ENCODE results near the gene RFC2. TPM values are rescaled to one million over a fixed set of nuclear protein-coding genes. Genes with fewer than 3 reads are reported as not detected.
"Not testable (repeated sequence)": the region's sequence is repeated elsewhere in the genome, so short reads cannot be mapped to it uniquely, and the experiment has no call there.

Gene RFC2
- total RNA-seq, 1 donor from 2014 or later = 37.7 TPM

DNA sequence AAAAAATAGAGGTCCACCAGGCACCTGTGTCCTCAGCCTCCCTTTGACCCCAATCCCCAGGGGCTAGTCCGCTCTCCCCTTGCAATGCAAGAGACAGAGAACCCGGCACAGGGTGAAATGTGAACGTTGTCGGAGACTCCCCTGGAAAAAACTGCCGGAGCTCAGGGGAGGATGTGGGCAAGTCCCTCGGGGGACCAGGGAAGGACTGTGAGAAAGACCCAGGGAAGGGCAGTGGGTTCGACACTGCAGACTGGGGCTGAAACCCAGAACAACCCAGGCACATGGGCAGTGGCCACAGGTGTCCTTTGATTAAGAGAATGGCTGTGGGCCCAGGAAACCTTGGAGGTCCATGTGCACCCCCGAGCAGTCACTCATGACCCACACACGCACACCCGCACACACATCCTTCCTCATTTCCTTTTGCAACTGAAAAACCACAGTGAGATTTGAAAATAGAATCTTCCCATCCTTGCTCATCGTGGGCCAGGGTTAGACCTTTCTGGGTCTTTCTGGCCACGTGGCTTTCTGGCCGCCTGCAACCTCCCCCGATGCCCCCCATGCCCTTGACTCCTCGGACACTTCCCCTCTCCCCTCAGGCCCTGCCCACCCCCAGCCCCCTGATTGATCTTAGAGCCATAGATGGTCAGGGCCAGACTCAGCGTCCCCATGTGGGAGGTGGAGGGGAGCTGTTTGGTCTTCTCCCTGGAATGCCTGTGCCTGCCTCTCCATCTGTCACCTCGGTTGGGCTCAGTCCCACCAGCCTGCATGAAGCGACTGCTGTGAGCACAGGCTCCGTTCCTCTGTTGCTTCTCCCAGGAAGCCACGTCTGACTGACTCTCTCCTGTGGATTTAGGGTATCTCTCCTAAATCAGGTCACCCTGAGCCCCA, 36.5 kb downstream of the RFC2 start:
- Histone ChIP-seq H3K27ac (no peak overlapping the region), H3K9me3 (no peaks in the 10 kb centered on the region), H3K36me3 (no peaks in the 10 kb centered on the region), H3K27me3 (no peaks in the 10 kb centered on the region), H3K4me1 (no peaks in the 10 kb centered on the region), H3K4me3 (no peak overlapping the region)
- no peak for DNase-seq (ENCODE audit: low spot score in 2 of 2)
- no peak for TF ChIP-seq CTCF (IDR thresholded peaks at IDR 0.05)
- intact Hi-C loops (cut with DNase I) = no loop called here

DNA sequence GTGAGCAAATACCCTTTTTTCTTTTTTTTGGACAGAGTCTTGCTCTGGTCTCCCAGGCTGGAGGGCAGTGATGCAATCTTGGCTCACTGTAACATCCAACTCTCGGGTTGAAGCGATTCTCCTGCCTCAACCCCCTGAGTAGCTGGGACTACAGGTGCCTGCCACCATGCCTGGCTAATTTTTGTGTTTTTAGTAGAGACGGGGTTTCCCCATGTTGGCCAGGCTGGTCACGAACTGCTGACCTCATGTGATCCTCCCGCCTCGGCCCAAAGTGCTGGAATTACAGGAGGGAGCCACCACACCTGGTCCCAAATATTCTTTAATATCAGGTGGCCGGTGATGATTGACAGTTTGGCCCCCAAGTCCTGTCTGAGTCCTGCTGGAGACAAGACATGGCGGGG, 37.8 kb downstream of the RFC2 start:
- no peaks in the 10 kb centered on the region for H3K9me3 ChIP-seq
- no peaks in the 10 kb centered on the region for H3K27me3 ChIP-seq
- no peak overlapping the region for H3K4me3 ChIP-seq
- no peak for TF ChIP-seq CTCF (IDR thresholded peaks at IDR 0.05)
- no peak for DNase-seq (ENCODE audit: low spot score in 2 of 2)
- intact Hi-C loops (cut with DNase I) = no loop called here
- no peaks in the 10 kb centered on the region for H3K4me1 ChIP-seq
- no peaks in the 10 kb centered on the region for H3K36me3 ChIP-seq
- H3K27ac ChIP-seq = no peak overlapping the region

- peaks cover 0 to 3% of the 10 kb centered on the region in 2 donors for H3K4me1 ChIP-seq
- no peaks in the 10 kb centered on the region for H3K9me3 ChIP-seq
- H3K27me3 ChIP-seq = no peaks in the 10 kb centered on the region
- H3K27ac ChIP-seq = no peak overlapping the region
- DNase-seq (ENCODE audit: low spot score in 2 of 2) = no peak
- no peak for TF ChIP-seq CTCF (IDR thresholded peaks at IDR 0.05)
- intact Hi-C loops (cut with DNase I) = no loop called here
- no peaks in the 10 kb centered on the region for H3K36me3 ChIP-seq
- no peak overlapping the region for H3K4me3 ChIP-seq
Measured at GRCh38 chr7:74215921-74216320, 38.3 kb downstream of the RFC2 start.

- H3K27ac ChIP-seq = no peak overlapping the region
- no peak for DNase-seq (ENCODE audit: low spot score in 2 of 2)
- H3K4me3 ChIP-seq = no peak overlapping the region
- H3K27me3 ChIP-seq = no peaks in the 10 kb centered on the region
- no peak for TF ChIP-seq CTCF (IDR thresholded peaks at IDR 0.05)
- intact Hi-C loops (cut with DNase I) = no loop called here
- H3K36me3 ChIP-seq = no peaks in the 10 kb centered on the region
- H3K9me3 ChIP-seq = no peaks in the 10 kb centered on the region
- H3K4me1 ChIP-seq = peaks cover 0 to 6% of the 10 kb centered on the region in 2 donors
Measured at GRCh38 chr7:74214816-74215630, 39.2 kb downstream of the RFC2 start.

DNA sequence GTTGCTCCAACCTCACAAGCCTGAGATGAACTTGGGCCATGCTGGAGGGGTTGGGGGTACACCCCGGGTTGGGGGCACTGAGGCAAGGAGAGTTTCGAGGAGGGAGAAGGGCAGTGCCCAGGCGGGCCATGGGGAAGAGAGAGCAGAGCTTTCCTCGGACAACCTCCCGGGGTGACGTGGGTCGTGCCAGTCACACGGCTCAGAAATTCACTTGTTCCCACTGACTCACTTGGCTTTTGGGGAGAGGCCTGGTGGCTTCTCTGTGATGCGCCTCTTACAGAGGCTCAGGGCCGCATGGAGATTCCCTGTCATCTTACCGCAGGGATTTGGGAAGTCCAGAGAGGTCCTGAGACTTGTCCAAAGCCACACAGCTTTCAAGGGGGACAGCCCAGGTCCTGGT, 41.5 kb downstream of the RFC2 start:
- TF ChIP-seq CTCF (IDR thresholded peaks at IDR 0.05) = no peak
- peaks cover 0 to 6% of the 10 kb centered on the region in 2 donors for H3K4me1 ChIP-seq
- no peak for DNase-seq (ENCODE audit: low spot score in 2 of 2)
- no peak overlapping the region for H3K4me3 ChIP-seq
- H3K27ac ChIP-seq = no peak overlapping the region
- H3K27me3 ChIP-seq = no peaks in the 10 kb centered on the region
- intact Hi-C loops (cut with DNase I) = no loop called here
- H3K36me3 ChIP-seq = no peaks in the 10 kb centered on the region
- no peaks in the 10 kb centered on the region for H3K9me3 ChIP-seq

DNA sequence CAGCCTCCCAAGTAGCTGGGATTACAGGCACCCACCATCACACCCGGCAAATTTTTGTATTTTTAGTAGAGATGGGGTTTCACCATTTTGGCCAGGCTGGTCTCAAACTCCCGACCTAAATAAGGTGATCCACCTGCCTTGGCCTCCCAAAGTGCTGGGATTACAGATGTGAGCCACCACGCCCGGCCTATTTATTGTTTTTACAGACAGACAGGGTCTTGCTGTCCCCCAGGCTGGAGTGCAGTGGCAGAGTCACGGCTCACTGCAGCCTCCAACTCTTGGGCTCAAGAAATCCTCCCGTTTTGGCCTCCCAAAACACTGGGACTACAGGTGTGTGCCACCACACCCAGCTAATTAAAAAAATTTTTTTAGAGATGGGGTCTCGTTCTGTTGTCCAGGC, 46.0 kb downstream of the RFC2 start:
- H3K4me1 ChIP-seq = peaks cover 0 to 11% of the 10 kb centered on the region in 2 donors
- H3K27ac ChIP-seq; intact Hi-C loops (cut with DNase I); H3K36me3 ChIP-seq; H3K9me3 ChIP-seq; H3K27me3 ChIP-seq; H3K4me3 ChIP-seq; DNase-seq (ENCODE audit: low spot score in 2 of 2): not testable (repeated sequence)

All from ascending aorta (tissue), 2 donors.